H9 (cell line): ENCODE measurements around the gene CCDC28A. TPM values are rescaled to one million over a fixed set of nuclear protein-coding genes. Genes with fewer than 3 reads are reported as not detected.
A peak's percentile ranks its signal among the peaks of the same experiment; 100 is the strongest.

Experiments
- DNase-seq: peaks from one replicate; pipeline ENCODE4 v3.0.0-alpha.2; 2017
- H2AFZ ChIP-seq: one replicate; pipeline ENCODE4 v1.6.1; 2013; ENCODE audit warnings: mild to moderate bottlenecking, low read length, control low read depth, moderate library complexity
- H2AK5ac ChIP-seq: 2 replicates; pipeline ENCODE4 v1.6.1; 2013; ENCODE audit warnings: low read length, control low read depth, mixed read lengths; ENCODE audit not compliant: insufficient read length
- H2BK120ac ChIP-seq: one replicate; pipeline ENCODE4 v1.6.1; 2013; ENCODE audit warnings: low read depth, mild to moderate bottlenecking, low read length, control low read depth, inconsistent platforms; ENCODE audit not compliant: poor library complexity, severe bottlenecking
- H2BK12ac ChIP-seq: 2 replicates; pipeline ENCODE4 v1.6.1; 2013; ENCODE audit warnings: low read length, control low read depth, mixed read lengths, low read depth; ENCODE audit not compliant: insufficient read length
- H2BK15ac ChIP-seq: 2 replicates; pipeline ENCODE4 v1.6.1; 2013; ENCODE audit warnings: low read depth, low read length, control low read depth
- H2BK20ac ChIP-seq: one replicate; pipeline ENCODE4 v1.6.1; 2013; ENCODE audit warnings: low read depth, mild to moderate bottlenecking, low read length, control low read depth, inconsistent platforms; ENCODE audit not compliant: poor library complexity, severe bottlenecking
- H2BK5ac ChIP-seq: 2 replicates; pipeline ENCODE4 v1.6.1; 2013; ENCODE audit warnings: low read length, control low read depth, mixed read lengths; ENCODE audit not compliant: insufficient read length
- H3K14ac ChIP-seq: 2 replicates; pipeline ENCODE4 v1.6.1; 2013; ENCODE audit warnings: low read length, control low read depth; ENCODE audit not compliant: insufficient read depth
- H3K18ac ChIP-seq: 2 replicates; pipeline ENCODE4 v1.6.1; 2013; ENCODE audit warnings: low read depth, mild to moderate bottlenecking, mixed read lengths, low read length, control low read depth; ENCODE audit not compliant: insufficient read length
- H3K23ac ChIP-seq: 2 replicates; pipeline ENCODE4 v1.6.1; 2013; ENCODE audit warnings: low read length, control low read depth, mixed read lengths, low read depth; ENCODE audit not compliant: insufficient read length
- H3K23me2 ChIP-seq: 2 replicates; pipeline ENCODE4 v1.6.1; 2013; ENCODE audit warnings: low read depth, mild to moderate bottlenecking, mixed read lengths, low read length, control low read depth; ENCODE audit not compliant: insufficient read length, poor library complexity, severe bottlenecking
- H3K27ac ChIP-seq: 2 replicates; pipeline ENCODE4 v1.5.1; 2013; ENCODE audit warnings: low read length, control low read depth, mixed read lengths, low read depth; ENCODE audit not compliant: insufficient read length
- H3K27me3 ChIP-seq: 2 replicates; pipeline ENCODE4 v1.6.1; 2013; ENCODE audit warnings: low read length, control low read depth, inconsistent platforms; ENCODE audit not compliant: insufficient read depth
- H3K4ac ChIP-seq: 2 replicates; pipeline ENCODE4 v1.6.1; 2013; ENCODE audit warnings: low read depth, mild to moderate bottlenecking, control low read depth, inconsistent platforms, low read length, moderate library complexity
- H3K4me1 ChIP-seq: 2 replicates; pipeline ENCODE4 v1.6.1; 2013; ENCODE audit warnings: low read length, control low read depth, inconsistent platforms; ENCODE audit not compliant: insufficient read depth
- H3K4me2 ChIP-seq: 2 replicates; pipeline ENCODE4 v1.6.1; 2013; ENCODE audit warnings: low read length, control low read depth, mixed read lengths; ENCODE audit not compliant: insufficient read length, insufficient read depth
- H3K56ac ChIP-seq: 2 replicates; pipeline ENCODE4 v1.6.1; 2013; ENCODE audit warnings: low read depth, mild to moderate bottlenecking, mixed read lengths, low read length, control low read depth; ENCODE audit not compliant: insufficient read length
- H3K79me1 ChIP-seq: 2 replicates; pipeline ENCODE4 v1.6.1; 2013; ENCODE audit warnings: low read depth, mild to moderate bottlenecking, moderate library complexity, low read length, control low read depth, inconsistent platforms; ENCODE audit not compliant: insufficient read depth, poor library complexity, severe bottlenecking
- H3K79me2 ChIP-seq: 2 replicates; pipeline ENCODE4 v1.6.1; 2013; ENCODE audit warnings: low read length, control low read depth, inconsistent platforms; ENCODE audit not compliant: insufficient read depth
- H3K9ac ChIP-seq: 2 replicates; pipeline ENCODE4 v1.6.1; 2013; ENCODE audit warnings: low read length, control low read depth, mixed read lengths; ENCODE audit not compliant: insufficient read length; ENCODE audit errors: extremely low read depth
- H3K9me3 ChIP-seq: one replicate; pipeline ENCODE4 v1.6.1; 2013; ENCODE audit warnings: low read depth, low read length, inconsistent platforms; ENCODE audit not compliant: control insufficient read depth
- H3T11ph ChIP-seq: one replicate; pipeline ENCODE4 v1.6.1; 2013; ENCODE audit warnings: mild to moderate bottlenecking, low read length, control low read depth, inconsistent platforms
- H4K20me1 ChIP-seq: one replicate; pipeline ENCODE4 v1.6.1; 2013; ENCODE audit not compliant: control insufficient read depth, insufficient read length, insufficient read depth
- H4K5ac ChIP-seq: 2 replicates; pipeline ENCODE4 v1.6.1; 2013; ENCODE audit warnings: low read depth, mild to moderate bottlenecking, mixed read lengths, low read length, control low read depth; ENCODE audit not compliant: insufficient read length
- H4K8ac ChIP-seq: replicated peaks from 2 replicates; pipeline ENCODE4 v1.6.1; 2013; ENCODE audit warnings: low read length, control low read depth, mixed read lengths, low read depth; ENCODE audit not compliant: insufficient read length
- H4K91ac ChIP-seq: 2 replicates; pipeline ENCODE4 v1.6.1; 2013; ENCODE audit warnings: low read depth, mild to moderate bottlenecking, moderate library complexity, mixed read lengths, low read length, control low read depth; ENCODE audit not compliant: insufficient read length
- H3K27ac Mint-ChIP-seq, 3 experiments: 2 replicates in 2 of 3; 3 replicates in 1 of 3; pipeline ENCODE4 v1.8.0; 2020 to 2021; ENCODE audit warnings: mixed read lengths in 3 of 3, mild to moderate bottlenecking in 1 of 3, moderate library complexity in 1 of 3
- H3K27me3 Mint-ChIP-seq: 2 replicates; pipeline ENCODE4 v1.8.0; 2021; ENCODE audit warnings: low read depth, mild to moderate bottlenecking, moderate library complexity, mixed read lengths
- H3K36me3 Mint-ChIP-seq, 3 experiments: 2 replicates in 2 of 3; 3 replicates in 1 of 3; pipeline ENCODE4 v1.8.0; 2020 to 2021; ENCODE audit warnings: low read depth in 3 of 3, mixed read lengths in 3 of 3; ENCODE audit not compliant: insufficient read depth in 1 of 3
- H3K4me1 Mint-ChIP-seq, 2 experiments: 2 replicates each; pipeline ENCODE4 v1.8.0; 2020; ENCODE audit warnings: mixed read lengths in 2 of 2
- H3K4me3 Mint-ChIP-seq, 2 experiments: 2 replicates in 1 of 2; 3 replicates in 1 of 2; pipeline ENCODE4 v1.8.0; 2020 to 2021; ENCODE audit warnings: mild to moderate bottlenecking in 2 of 2, mixed read lengths in 2 of 2, moderate library complexity in 1 of 2
- H3K9me3 Mint-ChIP-seq, 2 experiments: 2 replicates in 1 of 2; 3 replicates in 1 of 2; pipeline ENCODE4 v1.8.0; 2020; ENCODE audit warnings: mild to moderate bottlenecking in 2 of 2, mixed read lengths in 2 of 2, moderate library complexity in 1 of 2
- CTCF ChIP-seq: fragments of 200-600 bp; sonication (generic); conservative IDR thresholded peaks from 3 replicates; pipeline ENCODE4 v1.8.0; 2021; ENCODE audit warnings: antibody characterized with exemption, mild to moderate bottlenecking
- WGBS: extraction: QIAGEN DNeasy Blood & Tissue Kit; methylation state at CpG from one replicate; pipeline ENCODE4 v1.1.7; 2013; ENCODE audit warnings: missing lambda C conversion rate, low lambda C conversion rate, mixed read lengths; ENCODE audit not compliant: insufficient read length; ENCODE audit errors: extremely low coverage; 5-methylcytosine and 5-hydroxymethylcytosine counted together
- total RNA-seq: library from RNA; stranded (reverse); gene quantifications from 2 replicates; pipeline ENCODE4 v1.2.1, GENCODE V29; 2021

The CCDC28A gene
- total RNA-seq, 1 experiment from 2014 or later = 12.9 TPM

- whole genome bisulfite sequencing = no CpG with 5 or more reads among the region's 4 CpGs
- peak overlapping the region; percentile 66 to 97 (median 95); a peak in 6 of 7 replicates for H3K27ac Mint-ChIP-seq
- no peak overlapping the region for H2BK12ac ChIP-seq
- H3K4me1 Mint-ChIP-seq = peaks cover 17 to 23% of the 10 kb centered on the region in 2 experiments
- H2BK15ac ChIP-seq = no peak overlapping the region
- H3T11ph ChIP-seq = peak overlapping the region; percentile 57
- peaks cover 5% of the 10 kb centered on the region; the same call in 1 of the 2 replicates for H3K4me1 ChIP-seq
- no peaks in the 10 kb centered on the region for H3K23me2 ChIP-seq
- peak; percentile 88 for DNase-seq
- H3K27me3 ChIP-seq = no peaks in the 10 kb centered on the region
- no peak overlapping the region for H3K4ac ChIP-seq
- no peak overlapping the region for H2BK5ac ChIP-seq
- TF ChIP-seq CTCF = no peak
- no peaks in the 10 kb centered on the region for H3K9me3 Mint-ChIP-seq
- no peak overlapping the region for H2BK20ac ChIP-seq
- H3K79me1 ChIP-seq = no peaks in the 10 kb centered on the region
- H2BK120ac ChIP-seq = no peak overlapping the region
- H3K14ac ChIP-seq = 0 out of 2 replicates have a peak overlapping the region, but pooled peaks have one; percentile 21
- no peaks in the 10 kb centered on the region for H3K9me3 ChIP-seq
- peak overlapping the region; percentile 11 for H3K4me2 ChIP-seq
- H4K8ac ChIP-seq = no peak overlapping the region
- no peak overlapping the region for H2AK5ac ChIP-seq
- no peak overlapping the region for H4K91ac ChIP-seq
- H3K9ac ChIP-seq = no peak overlapping the region
- H3K27me3 Mint-ChIP-seq = no peaks in the 10 kb centered on the region
- H3K23ac ChIP-seq = no peak overlapping the region
- no peaks in the 10 kb centered on the region for H3K79me2 ChIP-seq
- H3K4me3 Mint-ChIP-seq = no peak overlapping the region; a peak in 1 of 5 replicates
- H4K20me1 ChIP-seq = no peaks in the 10 kb centered on the region
- no peak overlapping the region for H3K27ac ChIP-seq
- peak overlapping the region; percentile 66 for H2AFZ ChIP-seq
- no peaks in the 10 kb centered on the region for H3K36me3 Mint-ChIP-seq
- peak overlapping the region; percentile 83 for H3K18ac ChIP-seq
- H4K5ac ChIP-seq = no peak overlapping the region
- H3K56ac ChIP-seq = no peak overlapping the region
These were observed 44.2 kb downstream of the CCDC28A start for GRCh38 chr6:138817799-138818198.
